GM19324 (cell line): ENCODE results near the gene DKKL1.
"Not testable (repeated sequence)": the region's sequence is repeated elsewhere in the genome, so short reads cannot be mapped to it uniquely, and the experiment has no call there.

Experiments
- ATAC-seq: cut with Tn5 transposase; IDR thresholded peaks from one replicate; pipeline ENCODE4 v1.9.1; 2021; ENCODE audit warnings: mild to moderate bottlenecking, moderate library complexity; ENCODE audit not compliant: unreplicated experiment, low FRiP score

Gene DKKL1

GRCh38 chr19:49359851-49360820, 3.5 kb upstream of the DKKL1 start:
- ATAC-seq: no peak

GRCh38 chr19:49361438-49362047, 2.1 kb upstream of the DKKL1 start:
- no peak for ATAC-seq

GRCh38 chr19:49362048-49362928, 1.4 kb upstream of the DKKL1 start, which contains the start of gene TEAD2:
TEAD2 (minus strand) TSS chr19:49362416; CDS start chr19:49360075, 2,341 bp downstream.
- no peak for ATAC-seq

GRCh38 chr19:49362929-49363267, 779 bp upstream of the DKKL1 start:
- no peak for ATAC-seq

GRCh38 chr19:49364083-49364737, 533 bp downstream of the DKKL1 start:
- no peak for ATAC-seq

- ATAC-seq: no peak
Observed at GRCh38 chr19:49366110-49366509, 2.4 kb downstream of the DKKL1 start.

- no peak for ATAC-seq
Observed at GRCh38 chr19:49368711-49369358, 5.2 kb downstream of the DKKL1 start.

- ATAC-seq: no peak
Observed at GRCh38 chr19:49371184-49371583, 7.5 kb downstream of the DKKL1 start.

- ATAC-seq: not testable (repeated sequence)
Observed at GRCh38 chr19:49373174-49373573, 9.5 kb downstream of the DKKL1 start.

GRCh38 chr19:49374665-49375434, 11.2 kb downstream of the DKKL1 start:
- no peak for ATAC-seq

GRCh38 chr19:49378512-49378911, 14.8 kb downstream of the DKKL1 start:
- ATAC-seq: no peak

GRCh38 chr19:49380391-49380790, 16.7 kb downstream of the DKKL1 start:
- ATAC-seq: no peak

GRCh38 chr19:49382639-49383038, 19.0 kb downstream of the DKKL1 start:
- no peak for ATAC-seq

- ATAC-seq: no peak
Observed at GRCh38 chr19:49383599-49383998, 19.9 kb downstream of the DKKL1 start.

- no peak for ATAC-seq
Observed at GRCh38 chr19:49387936-49388372, 24.3 kb downstream of the DKKL1 start, which contains the start of gene KASH5. KASH5 (plus strand) TSS chr19:49388249; CDS start chr19:49390884, 2,635 bp downstream.

- ATAC-seq: no peak
Observed at GRCh38 chr19:49389406-49389805, 25.7 kb downstream of the DKKL1 start.

GRCh38 chr19:49390131-49390928, 26.7 kb downstream of the DKKL1 start:
- ATAC-seq: no peak

GRCh38 chr19:49390929-49391359, 27.3 kb downstream of the DKKL1 start:
- no peak for ATAC-seq
